Measurements from ENCODE around the gene ETFA.
"Not testable (repeated sequence)": the region's sequence is repeated elsewhere in the genome, so short reads cannot be mapped to it uniquely, and the experiment has no call there.

Gene ETFA

GRCh38 chr15:76265769-76266168 is 45.5 kb downstream of the ETFA start:
- DNase-seq, result not testable (repeated sequence)

- no peak for DNase-seq
These were observed 50.9 kb downstream of the ETFA start for GRCh38 chr15:76260246-76260938.

GRCh38 chr15:76259392-76259791 is 51.9 kb downstream of the ETFA start:
- no peak for DNase-seq

- DNase-seq, result no peak
These were observed 52.8 kb downstream of the ETFA start for GRCh38 chr15:76258460-76258859.

- DNase-seq, result no peak
These were observed 57.4 kb downstream of the ETFA start for GRCh38 chr15:76253691-76254473.

- DNase-seq, result no peak
These were observed 59.0 kb downstream of the ETFA start for GRCh38 chr15:76252249-76252648.

GRCh38 chr15:76251717-76252116 is 59.6 kb downstream of the ETFA start:
- no peak for DNase-seq

- no peak for DNase-seq
These were observed 66.1 kb downstream of the ETFA start for GRCh38 chr15:76245072-76245610.

- no peak for DNase-seq
These were observed 71.5 kb downstream of the ETFA start for GRCh38 chr15:76239786-76240185.

GRCh38 chr15:76236350-76236749 is 74.9 kb downstream of the ETFA start:
- DNase-seq, result no peak

GRCh38 chr15:76235186-76235826 is 76.0 kb downstream of the ETFA start:
- DNase-seq, result no peak

- no peak for DNase-seq
These were observed 76.9 kb downstream of the ETFA start for GRCh38 chr15:76234337-76234889.

GRCh38 chr15:76233921-76234320 is 77.3 kb downstream of the ETFA start:
- DNase-seq, result no peak

- no peak for DNase-seq
These were observed 82.0 kb downstream of the ETFA start for GRCh38 chr15:76229266-76229665.

- DNase-seq, result no peak
These were observed 87.7 kb downstream of the ETFA start for GRCh38 chr15:76223521-76223920.

- no peak for DNase-seq
These were observed 89.1 kb downstream of the ETFA start for GRCh38 chr15:76222159-76222558.

GRCh38 chr15:76221085-76221767 is 90.0 kb downstream of the ETFA start:
- no peak for DNase-seq

- no peak for DNase-seq
These were observed 93.4 kb downstream of the ETFA start for GRCh38 chr15:76217882-76218217.

- no peak for DNase-seq
These were observed 94.0 kb downstream of the ETFA start for GRCh38 chr15:76217029-76217881.

GRCh38 chr15:76215634-76216033 is 95.6 kb downstream of the ETFA start:
- DNase-seq, result no peak

GRCh38 chr15:76209942-76210341 is 101.3 kb downstream of the ETFA start:
- DNase-seq, result no peak

GRCh38 chr15:76209523-76209922 is 101.7 kb downstream of the ETFA start:
- no peak for DNase-seq
